Neural progenitor cell (in vitro differentiated cells): ENCODE results near the gene ARHGAP35. TPM values are rescaled to one million over a fixed set of nuclear protein-coding genes. Genes with fewer than 3 reads are reported as not detected.

Experiments
- DNase-seq: peaks from one replicate; pipeline ENCODE4 v3.0.0-alpha.2; 2016; ENCODE audit warnings: low spot score
- H2AFZ ChIP-seq: fragments of 200-600 bp; sonication (generic); replicated peaks from 2 replicates; pipeline ENCODE4 v1.6.1; 2016; ENCODE audit warnings: antibody characterized with exemption
- H3F3A ChIP-seq: fragments of 200-600 bp; sonication (generic); 2 replicates; pipeline ENCODE4 v1.6.1; 2016; ENCODE audit warnings: antibody characterized with exemption, low read depth
- H3K27ac ChIP-seq: fragments of 200-600 bp; sonication (generic); 2 replicates; pipeline ENCODE4 v1.5.1; 2016; ENCODE audit warnings: mild to moderate bottlenecking
- H3K27me3 ChIP-seq: fragments of 200-600 bp; sonication (generic); 2 replicates; pipeline ENCODE4 v1.6.1; 2016; ENCODE audit warnings: mild to moderate bottlenecking, moderate library complexity
- H3K36me3 ChIP-seq: fragments of 200-600 bp; sonication (generic); 2 replicates; pipeline ENCODE4 v1.5.1; 2016
- H3K4me1 ChIP-seq: fragments of 200-600 bp; sonication (generic); 2 replicates; pipeline ENCODE4 v1.6.1; 2016; ENCODE audit warnings: mixed run types
- H3K4me2 ChIP-seq: fragments of 200-600 bp; sonication (generic); 2 replicates; pipeline ENCODE4 v1.6.1; 2016
- H3K4me3 ChIP-seq: fragments of 200-600 bp; sonication (generic); 2 replicates; pipeline ENCODE4 v1.5.1; 2016
- H3K79me2 ChIP-seq: fragments of 200-600 bp; sonication (generic); 2 replicates; pipeline ENCODE4 v1.6.1; 2016; ENCODE audit warnings: low read depth
- H3K9ac ChIP-seq: fragments of 200-600 bp; sonication (generic); 2 replicates; pipeline ENCODE4 v1.6.1; 2016
- H3K9me3 ChIP-seq: fragments of 200-600 bp; sonication (generic); 2 replicates; pipeline ENCODE4 v1.5.1; 2016; ENCODE audit warnings: low read depth
- H4K20me1 ChIP-seq: fragments of 200-600 bp; sonication (generic); 2 replicates; pipeline ENCODE4 v1.6.1; 2016; ENCODE audit warnings: low read depth
- H3K27ac Mint-ChIP-seq: 3 replicates; pipeline ENCODE4 v1.8.0; 2021; ENCODE audit warnings: mixed read lengths
- H3K27me3 Mint-ChIP-seq: 2 replicates; pipeline ENCODE4 v1.8.0; 2022; ENCODE audit warnings: low read depth, mild to moderate bottlenecking, inconsistent platforms, moderate library complexity, mixed read lengths; ENCODE audit not compliant: insufficient read depth
- H3K36me3 Mint-ChIP-seq: 3 replicates; pipeline ENCODE4 v1.8.0; 2021; ENCODE audit warnings: mixed read lengths
- H3K4me1 Mint-ChIP-seq: 3 replicates; pipeline ENCODE4 v1.8.0; 2021; ENCODE audit warnings: mixed read lengths
- H3K4me3 Mint-ChIP-seq: 3 replicates; pipeline ENCODE4 v1.8.0; 2021; ENCODE audit warnings: mild to moderate bottlenecking, moderate library complexity, mixed read lengths
- H3K9me3 Mint-ChIP-seq: 3 replicates; pipeline ENCODE4 v1.8.0; 2020; ENCODE audit warnings: mixed read lengths
- EZH2 ChIP-seq: fragments of 200-600 bp; sonication (generic); IDR thresholded peaks from 2 replicates; pipeline ENCODE4 v1.6.1; 2017; ENCODE audit warnings: antibody characterized with exemption, mild to moderate bottlenecking, moderate library complexity
- EZH2phosphoT487 ChIP-seq: fragments of 200-600 bp; sonication (generic); IDR thresholded peaks from 2 replicates; pipeline ENCODE4 v1.6.1; 2017; ENCODE audit warnings: antibody characterized with exemption
- total RNA-seq: library from RNA; depleted of rRNA; stranded (reverse); fragments of >200 nt; gene quantifications from 2 replicates; pipeline ENCODE4 v1.2.3, GENCODE V29; 2015; ENCODE audit warnings: low replicate concordance
- TF ChIP-seq, protein P1 (sequence below): fragments of 200-600 bp; sonication (generic); IDR thresholded peaks from 2 replicates; pipeline ENCODE4 v1.5.1; 2017; ENCODE audit warnings: antibody characterized with exemption, mild to moderate bottlenecking

Gene ARHGAP35
- total RNA-seq, 1 donor from 2014 or later: 38.4 TPM

DNA sequence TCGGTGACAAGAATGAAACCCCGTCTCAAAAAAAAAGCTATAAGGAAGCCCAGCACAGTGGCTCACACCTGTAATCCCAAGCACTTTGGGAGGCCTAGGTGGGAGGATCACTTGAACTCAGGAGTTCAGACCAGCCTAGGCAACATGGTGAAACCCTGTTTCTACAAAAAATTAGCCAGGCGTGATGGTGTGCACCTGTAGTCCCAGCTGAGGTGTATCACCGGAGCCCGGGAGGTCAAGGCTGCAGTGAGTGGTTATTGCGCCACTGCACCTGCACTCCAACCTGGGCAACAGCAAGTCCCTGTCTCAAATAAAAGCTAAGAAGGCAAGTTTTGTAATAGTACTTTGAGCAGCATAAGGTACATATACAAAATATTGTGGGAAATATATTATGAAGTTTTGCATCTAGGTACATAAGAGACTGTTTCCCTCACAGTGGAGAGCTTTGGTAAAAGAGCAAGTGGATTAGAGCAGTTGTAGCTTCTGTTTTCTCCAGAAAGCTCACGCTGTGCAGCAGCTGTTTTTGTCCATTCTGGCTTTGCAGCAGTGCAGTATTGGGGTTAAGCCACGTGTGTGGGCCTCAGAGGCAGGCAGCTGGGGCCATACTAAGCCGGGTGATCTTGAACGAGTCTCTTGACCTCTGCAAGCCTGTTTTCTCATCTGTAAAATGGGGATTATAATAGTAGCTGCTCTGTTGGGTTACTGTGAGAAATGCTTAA, 35.4 kb downstream of the ARHGAP35 start:
- H3K27me3 ChIP-seq: no peaks in the 10 kb centered on the region
- H3K4me2 ChIP-seq: no peak overlapping the region
- H3F3A ChIP-seq: peaks cover 3% of the 10 kb centered on the region
- no peaks in the 10 kb centered on the region for H3K36me3 ChIP-seq
- no peak overlapping the region for H2AFZ ChIP-seq
- TF ChIP-seq EZH2 (no peak), EZH2phosphoT487 (no peak)
- TF ChIP-seq, protein P1, sequence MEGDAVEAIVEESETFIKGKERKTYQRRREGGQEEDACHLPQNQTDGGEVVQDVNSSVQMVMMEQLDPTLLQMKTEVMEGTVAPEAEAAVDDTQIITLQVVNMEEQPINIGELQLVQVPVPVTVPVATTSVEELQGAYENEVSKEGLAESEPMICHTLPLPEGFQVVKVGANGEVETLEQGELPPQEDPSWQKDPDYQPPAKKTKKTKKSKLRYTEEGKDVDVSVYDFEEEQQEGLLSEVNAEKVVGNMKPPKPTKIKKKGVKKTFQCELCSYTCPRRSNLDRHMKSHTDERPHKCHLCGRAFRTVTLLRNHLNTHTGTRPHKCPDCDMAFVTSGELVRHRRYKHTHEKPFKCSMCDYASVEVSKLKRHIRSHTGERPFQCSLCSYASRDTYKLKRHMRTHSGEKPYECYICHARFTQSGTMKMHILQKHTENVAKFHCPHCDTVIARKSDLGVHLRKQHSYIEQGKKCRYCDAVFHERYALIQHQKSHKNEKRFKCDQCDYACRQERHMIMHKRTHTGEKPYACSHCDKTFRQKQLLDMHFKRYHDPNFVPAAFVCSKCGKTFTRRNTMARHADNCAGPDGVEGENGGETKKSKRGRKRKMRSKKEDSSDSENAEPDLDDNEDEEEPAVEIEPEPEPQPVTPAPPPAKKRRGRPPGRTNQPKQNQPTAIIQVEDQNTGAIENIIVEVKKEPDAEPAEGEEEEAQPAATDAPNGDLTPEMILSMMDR: no peak
- H3K4me1 ChIP-seq: no peaks in the 10 kb centered on the region
- Mint-ChIP-seq H3K27me3 (peaks cover 3% of the 10 kb centered on the region), H3K4me1 (peaks cover 21% of the 10 kb centered on the region), H3K36me3 (peaks cover 15% of the 10 kb centered on the region), H3K9me3 (no peaks in the 10 kb centered on the region), H3K27ac (no peak overlapping the region), H3K4me3 (no peak overlapping the region)
- peaks cover 100% of the 10 kb centered on the region for H3K79me2 ChIP-seq
- H3K4me3 ChIP-seq: no peak overlapping the region
- H3K9ac ChIP-seq: no peak overlapping the region
- no peaks in the 10 kb centered on the region for H3K9me3 ChIP-seq
- peaks cover 96% of the 10 kb centered on the region for H4K20me1 ChIP-seq
- no peak overlapping the region for H3K27ac ChIP-seq
- no peak for DNase-seq

- Histone ChIP-seq H3K9me3 (no peaks in the 10 kb centered on the region), H3K4me3 (no peak overlapping the region), H3K36me3 (no peaks in the 10 kb centered on the region), H2AFZ (no peak overlapping the region), H3K4me1 (no peaks in the 10 kb centered on the region), H3K9ac (no peak overlapping the region), H3K4me2 (no peak overlapping the region), H3K27me3 (no peaks in the 10 kb centered on the region), H4K20me1 (peaks cover 97% of the 10 kb centered on the region), H3K27ac (no peak overlapping the region), H3F3A (peaks cover 3% of the 10 kb centered on the region), H3K79me2 (peaks cover 100% of the 10 kb centered on the region)
- no peak overlapping the region for H3K4me3 Mint-ChIP-seq
- H3K27me3 Mint-ChIP-seq: no peaks in the 10 kb centered on the region
- no peaks in the 10 kb centered on the region for H3K9me3 Mint-ChIP-seq
- peaks cover 38% of the 10 kb centered on the region for H3K4me1 Mint-ChIP-seq
- peaks cover 8% of the 10 kb centered on the region for H3K36me3 Mint-ChIP-seq
- DNase-seq: no peak
- no peak for TF ChIP-seq EZH2
- H3K27ac Mint-ChIP-seq: no peak overlapping the region
Observed at GRCh38 chr19:46898731-46899130, 37.9 kb downstream of the ARHGAP35 start.

- H3F3A ChIP-seq: peaks cover 3% of the 10 kb centered on the region
- no peaks in the 10 kb centered on the region for H3K27me3 ChIP-seq
- H2AFZ ChIP-seq: no peak overlapping the region
- no peak overlapping the region for H3K9ac ChIP-seq
- Mint-ChIP-seq H3K4me1 (peaks cover 51% of the 10 kb centered on the region), H3K27me3 (no peaks in the 10 kb centered on the region), H3K9me3 (no peaks in the 10 kb centered on the region), H3K4me3 (no peak overlapping the region), H3K36me3 (peaks cover 3% of the 10 kb centered on the region), H3K27ac (no peak overlapping the region)
- peaks cover 98% of the 10 kb centered on the region for H4K20me1 ChIP-seq
- no peaks in the 10 kb centered on the region for H3K4me1 ChIP-seq
- H3K9me3 ChIP-seq: no peaks in the 10 kb centered on the region
- TF ChIP-seq EZH2 (no peak), EZH2phosphoT487 (no peak)
- TF ChIP-seq, protein P1: no peak
- H3K4me3 ChIP-seq: no peak overlapping the region
- H3K27ac ChIP-seq: no peak overlapping the region
- H3K4me2 ChIP-seq: no peak overlapping the region
- DNase-seq: no peak
- H3K79me2 ChIP-seq: peaks cover 100% of the 10 kb centered on the region
- H3K36me3 ChIP-seq: no peaks in the 10 kb centered on the region
Observed at GRCh38 chr19:46900341-46900740, 39.5 kb downstream of the ARHGAP35 start.

GRCh38 chr19:46901701-46902401, 41.1 kb downstream of the ARHGAP35 start:
- no peak for DNase-seq
- Histone ChIP-seq H3K27ac (no peak overlapping the region), H2AFZ (no peak overlapping the region), H3K79me2 (peaks cover 100% of the 10 kb centered on the region), H3F3A (no peaks in the 10 kb centered on the region), H3K9ac (no peak overlapping the region), H3K4me2 (no peak overlapping the region), H3K27me3 (no peaks in the 10 kb centered on the region), H3K36me3 (no peaks in the 10 kb centered on the region), H3K9me3 (no peaks in the 10 kb centered on the region), H3K4me1 (no peaks in the 10 kb centered on the region), H4K20me1 (peaks cover 98% of the 10 kb centered on the region), H3K4me3 (no peak overlapping the region)
- no peak overlapping the region for H3K27ac Mint-ChIP-seq
- H3K27me3 Mint-ChIP-seq: no peaks in the 10 kb centered on the region
- H3K4me1 Mint-ChIP-seq: peaks cover 45% of the 10 kb centered on the region
- H3K9me3 Mint-ChIP-seq: no peaks in the 10 kb centered on the region
- peaks cover 6% of the 10 kb centered on the region for H3K36me3 Mint-ChIP-seq
- TF ChIP-seq EZH2phosphoT487: no peak
- no peak for TF ChIP-seq EZH2
- TF ChIP-seq, protein P1: no peak
- H3K4me3 Mint-ChIP-seq: no peak overlapping the region
